HFF-Myc (cell line): ENCODE data around the gene PARD3B.
A peak's percentile ranks its signal among the peaks of the same experiment; 100 is the strongest.

Experiments used
- DNase-seq: peaks from one replicate; pipeline ENCODE4 v3.0.0-alpha.2; 2011; ENCODE audit warnings: low read depth; ENCODE audit errors: extremely low read depth
- H3K4me3 ChIP-seq: replicated peaks from 2 replicates; pipeline ENCODE4 v1.5.1; 2011; ENCODE audit warnings: low read depth, mild to moderate bottlenecking, control low read depth, low read length
- CTCF ChIP-seq: IDR thresholded peaks from 2 replicates; pipeline ENCODE4 v1.5.1; 2012; ENCODE audit warnings: mild to moderate bottlenecking, low read depth, low read length, control low read depth; ENCODE audit errors: missing control alignments

The PARD3B gene

GRCh38 chr2:205077159-205077558, 531.9 kb downstream of the PARD3B start:
- no peak overlapping the region for H3K4me3 ChIP-seq
- TF ChIP-seq CTCF: no peak
- no peak for DNase-seq

- TF ChIP-seq CTCF: no peak
- DNase-seq: no peak
- no peak overlapping the region for H3K4me3 ChIP-seq
These were observed 533.5 kb downstream of the PARD3B start for GRCh38 chr2:205078762-205079161.

- DNase-seq: no peak
- H3K4me3 ChIP-seq: no peak overlapping the region
- TF ChIP-seq CTCF: no peak
These were observed 533.9 kb downstream of the PARD3B start for GRCh38 chr2:205079173-205079572.

- TF ChIP-seq CTCF: no peak
- no peak overlapping the region for H3K4me3 ChIP-seq
- DNase-seq: peak; percentile 9
These were observed 541.4 kb downstream of the PARD3B start for GRCh38 chr2:205086662-205087061.

- no peak for TF ChIP-seq CTCF
- DNase-seq: no peak
- H3K4me3 ChIP-seq: no peak overlapping the region
These were observed 542.6 kb downstream of the PARD3B start for GRCh38 chr2:205087862-205088261.

- no peak for TF ChIP-seq CTCF
- no peak overlapping the region for H3K4me3 ChIP-seq
- no peak for DNase-seq
These were observed 544.7 kb downstream of the PARD3B start for GRCh38 chr2:205089958-205090357.

GRCh38 chr2:205091411-205091810, 546.1 kb downstream of the PARD3B start:
- no peak for DNase-seq
- H3K4me3 ChIP-seq: no peak overlapping the region
- TF ChIP-seq CTCF: no peak
